VCaP (cell line): ENCODE measurements around the gene DHDH.
"Not testable (repeated sequence)": the region's sequence is repeated elsewhere in the genome, so short reads cannot be mapped to it uniquely, and the experiment has no call there.

ENCODE experiments used
- H3K27ac ChIP-seq: fragments of 450-650 bp; 2 replicates; pipeline ENCODE4 v1.5.1; 2017
- CTCF ChIP-seq: fragments of 450-650 bp; conservative IDR thresholded peaks from 2 replicates; pipeline ENCODE4 v1.5.1; 2017; ENCODE audit warnings: mild to moderate bottlenecking, moderate library complexity

DHDH gene

DNA sequence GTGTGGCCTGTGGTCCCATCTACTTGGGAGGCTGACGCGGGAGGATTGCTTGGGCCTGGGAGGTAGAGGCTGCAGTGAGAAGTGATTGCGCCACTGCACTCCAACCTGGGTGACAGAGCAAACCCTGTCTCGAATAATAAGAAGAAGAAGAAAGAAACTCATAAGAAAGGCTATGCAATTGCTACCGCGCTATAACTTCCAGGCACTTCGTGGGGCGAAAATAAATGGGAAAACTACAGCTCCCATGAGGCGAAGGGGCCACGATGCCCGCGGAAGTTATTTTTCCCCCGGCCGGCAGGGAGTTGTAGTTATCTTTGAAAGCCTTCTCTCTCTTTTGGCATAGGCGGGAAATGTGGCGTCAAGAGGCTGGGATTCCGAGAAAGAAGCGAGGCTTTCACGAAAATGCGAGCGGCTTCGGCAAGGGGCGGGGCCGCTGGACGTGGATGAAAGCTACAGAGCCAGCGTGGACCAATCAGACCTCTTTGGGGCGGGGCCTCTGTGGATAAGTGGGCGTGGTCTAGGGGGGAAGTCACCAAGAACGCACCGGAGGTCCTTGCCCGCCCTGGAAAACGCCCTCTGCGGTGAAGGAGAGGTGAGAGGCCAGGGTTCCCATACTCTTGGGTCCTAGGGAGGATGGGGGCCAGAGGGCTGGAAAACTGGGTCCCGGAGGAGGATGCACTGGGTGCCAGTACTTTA, 33.6 kb upstream of the DHDH start, which contains the start of gene NUCB1:
TSS of gene NUCB1 (plus strand) at position 532 of the 696 bp plus-strand sequence. CDS start 485 bp downstream, outside the sequence.
- TF ChIP-seq CTCF = peak; percentile 34
- H3K27ac ChIP-seq = peak within 1 kb of the TSS; percentile 83

DNA sequence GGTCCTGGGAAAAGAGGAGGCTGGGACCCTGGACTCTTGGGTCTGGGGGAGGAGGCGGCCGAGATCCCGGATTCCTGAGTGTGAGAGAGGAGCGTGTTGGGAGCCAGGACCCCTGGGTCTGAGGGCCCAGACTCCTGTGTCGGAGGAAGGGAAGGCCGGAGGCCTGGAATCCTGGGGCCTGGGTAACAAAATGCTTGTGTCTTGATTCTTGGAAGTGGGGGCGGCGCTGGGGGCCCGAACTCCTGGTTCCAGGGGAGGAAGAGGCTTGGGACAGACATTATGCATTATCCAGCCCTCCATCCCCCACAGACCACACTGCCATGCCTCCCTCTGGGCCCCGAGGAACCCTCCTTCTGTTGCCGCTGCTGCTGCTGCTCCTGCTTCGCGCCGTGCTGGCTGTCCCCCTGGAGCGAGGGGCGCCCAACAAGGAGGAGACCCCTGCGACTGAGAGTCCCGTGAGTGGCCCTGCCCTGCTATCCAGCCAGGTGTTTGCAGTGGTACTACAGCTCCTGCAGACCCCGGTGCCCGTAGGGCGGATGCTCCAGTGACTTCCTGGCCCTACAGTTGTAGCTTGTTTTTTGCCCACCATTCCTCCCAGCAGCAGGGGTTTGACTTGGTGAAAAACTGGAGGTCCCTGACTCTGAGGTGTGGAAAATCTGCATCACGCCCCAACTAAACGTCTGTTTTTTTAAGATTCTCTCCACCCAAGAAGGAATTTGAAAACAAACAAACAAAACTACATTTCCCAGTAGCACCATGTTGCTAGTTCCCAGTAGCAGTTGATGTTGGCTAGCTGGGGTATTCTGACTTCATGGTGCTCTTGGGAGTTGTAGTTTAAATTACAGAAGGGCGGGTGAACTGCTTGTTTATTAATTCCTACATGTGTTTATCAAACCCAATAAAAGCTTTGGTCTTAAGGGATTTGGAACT, 32.8 kb upstream of the DHDH start:
- no peak for TF ChIP-seq CTCF
- peak overlapping the region; percentile 83 for H3K27ac ChIP-seq

GRCh38 chr19:48902291-48902690, 31.2 kb upstream of the DHDH start:
- H3K27ac ChIP-seq = not testable (repeated sequence)

- H3K27ac ChIP-seq = not testable (repeated sequence)
Observed at GRCh38 chr19:48903788-48904187, 29.7 kb upstream of the DHDH start.

DNA sequence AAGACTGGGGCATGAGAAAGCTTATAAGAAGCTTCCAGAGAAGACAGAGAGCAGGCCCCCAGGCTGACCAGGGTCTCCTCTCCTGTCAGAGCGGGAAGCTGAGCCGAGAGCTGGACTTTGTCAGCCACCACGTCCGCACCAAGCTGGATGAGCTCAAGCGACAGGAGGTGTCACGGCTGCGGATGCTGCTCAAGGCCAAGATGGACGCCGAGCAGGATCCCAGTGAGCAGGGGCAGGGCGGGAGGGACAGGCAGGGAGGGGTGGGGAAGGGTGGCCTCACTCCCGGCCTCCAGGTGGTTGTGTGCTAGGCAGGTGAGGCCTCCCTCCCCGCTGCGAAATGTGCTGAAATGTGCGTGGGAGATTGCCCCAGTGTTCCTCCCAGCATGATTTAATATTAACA, 27.8 kb upstream of the DHDH start:
- no peak for TF ChIP-seq CTCF
- no peak overlapping the region for H3K27ac ChIP-seq

GRCh38 chr19:48906324-48906723, 27.2 kb upstream of the DHDH start:
- TF ChIP-seq CTCF = no peak
- no peak overlapping the region for H3K27ac ChIP-seq

DNA sequence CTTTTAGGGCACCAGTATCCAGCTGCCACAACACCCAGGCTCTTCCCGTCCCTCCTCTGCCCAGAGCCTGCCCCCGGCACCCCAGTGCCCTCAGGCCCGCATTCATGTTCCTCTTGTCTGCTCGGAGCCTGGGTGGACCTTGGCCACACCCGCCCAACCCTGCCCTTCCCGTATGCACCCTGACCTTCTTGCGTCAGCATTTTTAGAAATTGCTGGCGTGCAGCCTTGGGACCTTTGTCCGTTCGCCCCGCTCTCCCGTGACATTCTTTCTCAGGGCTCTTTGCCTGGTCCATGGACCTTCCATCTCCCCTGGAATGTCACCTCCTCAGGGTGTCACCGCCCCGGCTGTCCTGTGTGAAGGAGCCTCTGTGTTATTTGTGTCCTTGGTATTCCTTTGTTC, 25.8 kb upstream of the DHDH start:
- no peak for TF ChIP-seq CTCF
- H3K27ac ChIP-seq = no peak overlapping the region

- H3K27ac ChIP-seq = not testable (repeated sequence)
Observed at GRCh38 chr19:48909424-48910077, 23.9 kb upstream of the DHDH start.

- no peak for TF ChIP-seq CTCF
Observed at GRCh38 chr19:48910803-48911202, 22.7 kb upstream of the DHDH start.

More at GRCh38 chr19:48910803-48911202, 22.7 kb upstream of the DHDH start:
- no peak overlapping the region for H3K27ac ChIP-seq
